ENCODE data around the gene CFAP46. TPM values are rescaled to one million over a fixed set of nuclear protein-coding genes. Genes with fewer than 3 reads are reported as not detected.

The CFAP46 gene
- total RNA-seq, 1 donor from 2014 or later, result 0.94 TPM

- intact Hi-C loops (cut with DNase I), result no loop called here
- peak; percentile 7 for DNase-seq (ENCODE audit: low spot score)
Observed at GRCh38 chr10:132947843-132948242, 5.5 kb upstream of the CFAP46 start.

GRCh38 chr10:132946806-132947546, 4.6 kb upstream of the CFAP46 start:
- peak; percentile 53 for DNase-seq (ENCODE audit: low spot score)
- intact Hi-C loops (cut with DNase I), result no loop called here

- peak; percentile 43 for DNase-seq (ENCODE audit: low spot score)
- intact Hi-C loops (cut with DNase I), result no loop called here
Observed at GRCh38 chr10:132946311-132946710, 3.9 kb upstream of the CFAP46 start.

DNA sequence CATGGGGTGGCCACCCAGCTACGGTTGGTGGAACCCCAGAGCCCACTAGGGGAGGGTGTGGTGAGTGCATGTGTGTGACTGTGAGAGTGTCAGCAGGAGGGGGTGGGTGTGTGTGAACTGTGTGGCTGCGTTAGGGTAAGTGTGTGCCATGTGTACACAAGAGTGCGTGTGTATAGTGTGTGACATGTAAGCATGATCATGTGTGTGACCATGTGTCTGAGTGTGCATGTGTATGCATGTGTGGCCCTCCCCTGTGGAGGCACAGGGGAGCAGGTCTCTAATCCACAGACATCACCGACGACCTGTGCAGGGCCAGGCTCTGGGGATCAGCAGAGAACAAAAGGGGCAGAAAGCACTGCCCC, 3.5 kb upstream of the CFAP46 start:
- intact Hi-C loops (cut with DNase I), result no loop called here

DNA sequence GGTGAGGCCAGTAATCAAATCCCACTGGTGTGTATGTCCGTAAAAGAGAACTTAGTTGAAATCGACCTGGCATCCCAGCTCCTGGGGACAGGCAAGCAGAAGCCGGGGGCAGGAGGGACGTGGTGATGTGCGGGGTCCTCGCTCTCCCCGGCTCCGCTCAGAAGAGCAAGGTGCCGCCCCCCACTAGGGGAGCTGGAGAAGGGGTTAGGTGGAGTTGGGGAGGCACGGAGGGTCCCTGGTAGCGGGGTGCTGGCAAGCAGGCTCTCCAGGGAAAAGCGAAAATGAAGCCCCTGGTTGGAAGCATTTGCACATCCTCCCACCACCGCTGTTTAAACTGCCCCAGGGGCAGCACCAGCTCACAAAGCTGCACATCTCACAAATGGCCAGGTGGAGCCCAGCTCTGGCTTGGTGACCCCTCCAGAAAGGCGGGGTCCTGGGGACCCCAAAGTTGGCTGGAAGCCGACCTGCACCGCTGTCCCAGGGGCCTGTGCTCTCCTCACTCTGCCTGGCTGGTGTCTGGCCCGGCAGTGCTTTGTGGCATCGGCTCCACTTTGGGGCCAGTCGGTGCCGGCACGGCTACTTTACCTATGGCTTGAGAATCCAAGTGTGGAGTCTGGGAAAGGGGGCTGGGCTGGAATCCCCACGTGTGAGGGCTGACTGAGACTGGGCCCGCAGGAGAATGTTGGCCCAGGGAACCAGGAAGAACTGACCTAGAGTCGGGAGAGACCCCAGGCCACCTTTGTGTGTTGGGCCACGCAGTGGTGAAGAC, 2.9 kb upstream of the CFAP46 start:
- DNase-seq (ENCODE audit: low spot score), result peak; percentile 75
- intact Hi-C loops (cut with DNase I), result no loop called here

More for the DNA sequence above, 3.5 kb upstream of the CFAP46 start:
- DNase-seq (ENCODE audit: low spot score), result no peak

DNA sequence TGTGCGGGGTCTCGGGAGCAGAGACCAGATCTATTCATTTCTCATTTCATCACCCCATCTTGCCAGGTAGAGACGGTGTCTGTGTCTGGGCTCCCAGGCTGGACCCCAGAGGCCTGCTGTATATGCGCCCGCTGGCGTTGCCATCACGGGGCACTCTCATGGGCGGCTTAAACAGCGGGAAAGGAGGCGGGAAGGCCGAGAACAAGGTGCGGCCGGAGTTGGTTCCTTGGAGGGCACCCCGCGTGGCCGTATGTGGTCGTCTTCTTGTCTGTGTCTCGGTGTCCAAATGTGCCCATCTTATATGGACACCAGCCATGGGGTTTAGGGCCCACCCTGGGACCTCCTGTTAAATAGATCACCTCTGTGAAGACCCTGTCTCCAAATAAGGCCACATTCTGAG, 2.1 kb upstream of the CFAP46 start:
- intact Hi-C loops (cut with DNase I), result no loop called here

GRCh38 chr10:132943791-132944404, 1.5 kb upstream of the CFAP46 start:
- intact Hi-C loops (cut with DNase I), result no loop called here
- DNase-seq (ENCODE audit: low spot score), result peak; percentile 57

More for the DNA sequence above, 2.1 kb upstream of the CFAP46 start:
- peak; percentile 39 for DNase-seq (ENCODE audit: low spot score)

DNA sequence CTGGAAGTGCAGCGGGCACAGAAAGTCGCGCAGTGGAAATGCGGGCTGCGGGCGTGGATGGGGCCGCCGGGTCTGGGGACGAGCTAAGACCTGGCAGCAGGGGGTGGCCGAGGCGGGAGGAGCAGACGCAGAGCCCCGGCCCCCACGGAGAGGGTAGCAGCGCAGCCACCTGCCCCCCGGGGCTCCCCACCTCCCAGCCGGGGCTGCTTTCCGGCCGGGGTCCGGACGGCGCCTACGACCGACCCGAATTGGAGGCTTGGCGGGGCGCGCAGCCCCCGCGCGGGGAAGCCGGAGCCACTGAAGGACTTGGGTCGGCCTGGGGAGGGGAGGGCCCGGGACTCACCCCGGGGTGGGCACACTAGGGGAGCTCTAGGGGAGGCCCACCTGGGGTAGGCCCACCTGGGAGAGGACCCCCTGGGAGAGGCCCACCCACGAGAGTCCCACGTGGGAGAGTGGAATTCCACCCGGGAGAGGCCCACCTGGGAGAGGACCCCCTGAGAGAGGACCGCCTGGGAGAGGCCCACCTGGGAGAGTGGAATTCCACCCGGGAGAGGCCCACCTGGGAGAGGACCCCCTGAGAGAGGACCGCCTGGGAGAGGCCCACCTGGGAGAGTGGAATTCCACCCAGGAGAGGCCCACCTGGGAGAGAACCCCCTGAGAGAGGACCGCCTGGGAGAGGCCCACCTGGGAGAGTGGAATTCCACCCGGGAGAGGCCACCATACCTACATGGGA, 854 bp upstream of the CFAP46 start:
- DNase-seq (ENCODE audit: low spot score), result peak; percentile 53
- intact Hi-C loops (cut with DNase I), result no loop called here

DNA sequence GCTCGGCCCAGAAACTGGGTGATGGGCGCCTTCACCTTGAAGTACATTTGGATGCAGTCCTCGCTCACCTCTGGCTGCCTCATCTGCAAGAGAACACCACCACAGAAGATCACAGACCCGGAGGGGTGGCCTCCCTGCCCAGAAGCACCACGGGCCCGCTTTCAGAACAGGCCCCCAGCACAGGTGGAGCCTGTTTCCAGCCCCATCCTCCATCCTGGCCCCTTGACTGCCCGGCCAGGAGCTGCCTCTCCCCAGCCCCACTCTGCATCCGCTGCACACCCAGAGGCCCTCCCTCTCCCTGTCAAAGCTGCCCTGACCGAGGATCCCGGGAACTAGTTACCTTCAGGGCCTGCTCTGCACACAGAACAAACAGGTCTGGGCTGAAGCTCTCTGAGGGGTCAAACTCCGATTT, 724 bp downstream of the CFAP46 start:
- intact Hi-C loops (cut with DNase I), result loop anchor here (2.0 kb wide), 1 partner anchor 183 kb away; no protein-coding TSS in a partner anchor
- DNase-seq (ENCODE audit: low spot score), result no peak

- intact Hi-C loops (cut with DNase I), result loop anchor here (2.0 kb wide), 1 partner anchor 184 kb away; no protein-coding TSS in a partner anchor
- DNase-seq (ENCODE audit: low spot score), result no peak
Observed at GRCh38 chr10:132940791-132941465, 1.4 kb downstream of the CFAP46 start.

DNA sequence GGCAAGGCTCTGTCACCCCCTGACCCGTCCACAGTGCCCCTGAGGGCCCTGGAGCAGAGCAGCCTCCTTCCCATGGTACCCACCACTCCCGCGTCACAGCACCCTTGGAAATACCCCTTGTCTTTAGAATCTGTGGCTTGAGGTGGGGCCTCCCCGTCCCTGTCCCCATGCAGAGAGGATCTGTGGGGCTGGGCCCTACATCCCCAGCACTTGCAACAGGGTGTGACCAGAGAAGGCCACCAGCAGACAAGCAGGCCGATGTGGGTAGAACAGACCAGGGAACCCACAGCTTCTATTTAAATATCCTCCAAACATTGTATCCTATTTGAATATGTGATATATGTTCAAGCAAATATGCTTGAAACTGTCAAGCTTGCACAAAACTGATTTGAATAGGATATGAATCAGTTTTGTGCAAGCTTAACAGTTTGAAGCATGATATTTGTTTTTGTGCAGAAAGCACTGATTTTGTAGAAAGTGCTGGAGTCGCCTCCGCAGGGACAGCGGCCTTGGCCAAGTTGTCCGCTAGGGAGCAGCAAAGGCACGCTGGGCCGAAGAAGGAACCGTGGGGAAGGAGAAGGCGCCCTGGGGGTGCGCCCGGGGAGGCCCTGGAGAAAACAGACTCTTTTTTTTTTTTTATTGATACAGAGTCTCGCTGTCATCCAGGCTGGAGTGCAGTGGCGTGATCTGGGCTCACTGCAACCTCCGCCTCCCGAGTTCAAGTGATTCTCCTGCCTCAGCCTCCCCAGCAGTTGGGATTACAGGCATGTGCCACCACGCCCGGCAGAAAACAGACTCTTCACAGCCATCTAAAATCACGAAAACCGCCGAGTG, 2.2 kb downstream of the CFAP46 start:
- intact Hi-C loops (cut with DNase I), result loop anchor here (2.0 kb wide), 1 partner anchor 185 kb away; no protein-coding TSS in a partner anchor
- no peak for DNase-seq (ENCODE audit: low spot score)

GRCh38 chr10:132939378-132939955, 2.9 kb downstream of the CFAP46 start:
- DNase-seq (ENCODE audit: low spot score), result no peak
- intact Hi-C loops (cut with DNase I), result no loop called here

GRCh38 chr10:132938472-132939339, 3.7 kb downstream of the CFAP46 start:
- intact Hi-C loops (cut with DNase I), result no loop called here
- DNase-seq (ENCODE audit: low spot score), result no peak

GRCh38 chr10:132937861-132938260, 4.5 kb downstream of the CFAP46 start:
- intact Hi-C loops (cut with DNase I), result no loop called here
- no peak for DNase-seq (ENCODE audit: low spot score)

GRCh38 chr10:132934953-132935352, 7.4 kb downstream of the CFAP46 start:
- intact Hi-C loops (cut with DNase I), result no loop called here
- no peak for DNase-seq (ENCODE audit: low spot score)

- DNase-seq (ENCODE audit: low spot score), result no peak
- intact Hi-C loops (cut with DNase I), result no loop called here
Observed at GRCh38 chr10:132933308-132934042, 8.9 kb downstream of the CFAP46 start.
